Panc1 (cell line): ENCODE results near the gene MORN1. TPM values are rescaled to one million over a fixed set of nuclear protein-coding genes. Genes with fewer than 3 reads are reported as not detected.

Experiments used
- ATAC-seq: fragments of 200-7000 bp; cut with Tn5 transposase; 2 replicates; pipeline ENCODE4 v1.9.1; 2020; ENCODE audit warnings: mild to moderate bottlenecking, moderate library complexity
- BruUV-seq: library from RNA; stranded (reverse); fragments of 400-500 nt; replicated peaks from 2 replicates; lab custom pipeline; 2021; lab: Mats Ljungman, UMichigan
- CTCF ChIA-PET: fragments of 300-600 bp; sonication (Branson Sonifier 250); formaldehyde crosslinking; loops from one replicate; lab custom pipeline; 2022; ENCODE audit warnings: antibody characterized with exemption; lab: Charles Lee
- POLR2A ChIA-PET: fragments of 300-600 bp; sonication (Branson Sonifier 250); formaldehyde crosslinking; loops from one replicate; lab custom pipeline; 2022; ENCODE audit warnings: antibody characterized with exemption; lab: Charles Lee
- DNase-seq: peaks from one replicate; pipeline ENCODE4 v3.0.0-alpha.2; 2010; ENCODE audit warnings: low read depth, low spot score
- H3K27ac ChIP-seq: 2 replicates; pipeline ENCODE4 v1.5.1; 2011; ENCODE audit warnings: mild to moderate bottlenecking, low read length, inconsistent platforms
- H3K27me3 ChIP-seq: fragments of 200-500 bp; sonication (Bioruptor generic); 2 replicates; pipeline ENCODE4 v1.6.0; 2014; ENCODE audit warnings: low read length, inconsistent platforms; ENCODE audit not compliant: control insufficient read depth, insufficient read depth
- H3K36me3 ChIP-seq: fragments of 200-500 bp; sonication (Bioruptor generic); 2 replicates; pipeline ENCODE4 v1.5.1; 2014; ENCODE audit warnings: inconsistent platforms, mild to moderate bottlenecking, low read length, moderate library complexity; ENCODE audit not compliant: control insufficient read depth, insufficient read depth
- H3K4me1 ChIP-seq: 2 replicates; pipeline ENCODE4 v1.5.1; 2011; ENCODE audit warnings: inconsistent platforms, mild to moderate bottlenecking, low read length, moderate library complexity; ENCODE audit not compliant: control insufficient read depth, insufficient read depth
- H3K4me3 ChIP-seq, 2 experiments: 2 replicates each; pipeline ENCODE4 v1.5.1; 2011 to 2012; ENCODE audit warnings: low read depth in 2 of 2, low read length in 2 of 2, mild to moderate bottlenecking in 2 of 2, inconsistent platforms in 1 of 2, moderate library complexity in 1 of 2
- H3K9me3 ChIP-seq: fragments of 200-500 bp; sonication (Bioruptor generic); 2 replicates; pipeline ENCODE4 v1.5.1; 2014; ENCODE audit warnings: low read depth, mild to moderate bottlenecking, inconsistent platforms, low read length, moderate library complexity; ENCODE audit not compliant: control insufficient read depth, insufficient read depth
- CTCF ChIP-seq: fragments of 450-650 bp; IDR thresholded peaks from 2 replicates; pipeline ENCODE4 v1.5.1; 2017; ENCODE audit warnings: mild to moderate bottlenecking
- POLR2AphosphoS5 ChIP-seq: IDR thresholded peaks from 2 replicates; pipeline ENCODE4 v1.6.1; 2012; ENCODE audit warnings: mild to moderate bottlenecking, low read depth, low read length, moderate library complexity
- REST ChIP-seq, 2 experiments: IDR thresholded peaks; 2 replicates each; pipeline ENCODE4 v1.6.1; 2011 to 2012; ENCODE audit warnings: low read depth in 2 of 2, control low read depth in 1 of 2, low read length in 1 of 2, mild to moderate bottlenecking in 1 of 2, moderate library complexity in 1 of 2; ENCODE audit not compliant: insufficient read depth in 1 of 2
- SIN3A ChIP-seq: IDR thresholded peaks from 2 replicates; pipeline ENCODE4 v1.6.1; 2012; ENCODE audit warnings: low read depth, mild to moderate bottlenecking, low read length, moderate library complexity, borderline replicate concordance; ENCODE audit not compliant: insufficient read depth
- TCF7L2 ChIP-seq: IDR thresholded peaks from 2 replicates; pipeline ENCODE4 v1.6.1; 2011; ENCODE audit warnings: mild to moderate bottlenecking, low read depth, low read length, inconsistent platforms
- in situ Hi-C: cut with HindIII; loops from 2 replicates; pipeline ENCODE4 v1.10.0; 2016; ENCODE audit warnings: low sequenced_read_pairs, low pct_unique_long_range_greater_than_20kb
- intact Hi-C: fragments of 100-400 bp; cut with micrococcal nuclease; formaldehyde crosslinking; loops from one replicate; pipeline ENCODE4 v1.10.0; 2022; ENCODE audit not compliant: unreplicated experiment
- total RNA-seq: library from RNA; stranded (reverse); gene quantifications from one replicate; pipeline ENCODE4 v1.2.1, GENCODE V29; 2021; ENCODE audit not compliant: unreplicated experiment

Gene MORN1
- total RNA-seq, 1 experiment from 2014 or later: 21.3 TPM

GRCh38 chr1:2347409-2347785 lies 44.0 kb downstream of the MORN1 start:
- Histone ChIP-seq H3K9me3 (no peaks in the 10 kb centered on the region), H3K4me3 (no peak overlapping the region), H3K27ac (no peak overlapping the region), H3K27me3 (no peaks in the 10 kb centered on the region), H3K4me1 (no peaks in the 10 kb centered on the region), H3K36me3 (no peaks in the 10 kb centered on the region)
- ChIA-PET CTCF (no interaction called here), POLR2A (no interaction called here)
- no TSS peak for BruUV-seq
- in situ Hi-C loops: no loop called here
- intact Hi-C loops: no loop called here
- DNase-seq: no peak
- TF ChIP-seq CTCF: no peak
- TF ChIP-seq REST (IDR thresholded peaks at IDR 0.05; ENCODE audit: insufficient read depth in 1 of 2, low read depth in 2 of 2, low read length in 1 of 2): no peak
- TF ChIP-seq SIN3A: no peak
- TF ChIP-seq POLR2AphosphoS5: no peak
- no peak for TF ChIP-seq TCF7L2
- ATAC-seq: no peak

- Histone ChIP-seq H3K4me1 (no peaks in the 10 kb centered on the region), H3K9me3 (no peaks in the 10 kb centered on the region), H3K4me3 (no peak overlapping the region), H3K27ac (no peak overlapping the region), H3K27me3 (no peaks in the 10 kb centered on the region), H3K36me3 (no peaks in the 10 kb centered on the region)
- no peak for ATAC-seq
- intact Hi-C loops (no loop called here), in situ Hi-C loops (no loop called here)
- BruUV-seq: no TSS peak
- TF ChIP-seq POLR2AphosphoS5 (no peak), REST (IDR thresholded peaks at IDR 0.05; ENCODE audit: insufficient read depth in 1 of 2, low read depth in 2 of 2, low read length in 1 of 2) (no peak), CTCF (no peak), TCF7L2 (no peak), SIN3A (no peak)
- DNase-seq: no peak
- CTCF ChIA-PET: no interaction called here
- POLR2A ChIA-PET: no interaction called here
Observed at GRCh38 chr1:2346691-2347408, 44.5 kb downstream of the MORN1 start.
